ENCODE measurements around the gene RNF207. TPM values are rescaled to one million over a fixed set of nuclear protein-coding genes. Genes with fewer than 3 reads are reported as not detected.

Gene RNF207
- total and polyA plus RNA-seq, 4 donors = 3.3 to 13.7 (median 5.8) TPM

DNA sequence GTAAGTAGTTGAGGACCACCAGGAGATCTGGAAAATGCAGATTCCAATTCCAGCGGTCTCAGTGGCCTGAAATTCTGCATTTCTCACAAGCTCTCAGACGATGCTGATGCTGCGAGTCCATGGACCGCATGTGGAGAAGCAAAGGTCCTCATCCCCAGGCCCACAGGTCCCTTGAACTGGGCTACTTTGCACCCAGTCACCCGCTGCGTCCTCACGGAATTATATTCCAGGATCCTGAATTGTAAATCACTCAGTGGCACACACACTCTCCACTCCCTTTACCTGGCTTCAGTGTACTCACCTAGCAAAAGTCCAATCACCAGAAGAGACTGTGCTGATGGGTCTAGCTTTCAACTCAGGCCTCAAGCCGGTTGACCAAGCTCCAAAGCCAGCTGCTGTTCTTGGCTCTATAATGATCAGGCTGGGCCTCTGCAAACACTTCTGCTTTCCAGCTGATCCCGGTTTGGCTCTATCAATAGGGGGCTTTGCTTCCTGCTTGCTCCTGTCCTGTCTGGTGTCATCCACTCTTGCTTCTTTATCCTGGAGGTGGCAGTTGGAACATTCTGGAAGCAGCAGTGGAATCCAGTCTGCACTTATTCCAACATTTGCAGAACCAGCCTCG, 5.6 kb upstream of the RNF207 start:
- TF ChIP-seq, protein P1, sequence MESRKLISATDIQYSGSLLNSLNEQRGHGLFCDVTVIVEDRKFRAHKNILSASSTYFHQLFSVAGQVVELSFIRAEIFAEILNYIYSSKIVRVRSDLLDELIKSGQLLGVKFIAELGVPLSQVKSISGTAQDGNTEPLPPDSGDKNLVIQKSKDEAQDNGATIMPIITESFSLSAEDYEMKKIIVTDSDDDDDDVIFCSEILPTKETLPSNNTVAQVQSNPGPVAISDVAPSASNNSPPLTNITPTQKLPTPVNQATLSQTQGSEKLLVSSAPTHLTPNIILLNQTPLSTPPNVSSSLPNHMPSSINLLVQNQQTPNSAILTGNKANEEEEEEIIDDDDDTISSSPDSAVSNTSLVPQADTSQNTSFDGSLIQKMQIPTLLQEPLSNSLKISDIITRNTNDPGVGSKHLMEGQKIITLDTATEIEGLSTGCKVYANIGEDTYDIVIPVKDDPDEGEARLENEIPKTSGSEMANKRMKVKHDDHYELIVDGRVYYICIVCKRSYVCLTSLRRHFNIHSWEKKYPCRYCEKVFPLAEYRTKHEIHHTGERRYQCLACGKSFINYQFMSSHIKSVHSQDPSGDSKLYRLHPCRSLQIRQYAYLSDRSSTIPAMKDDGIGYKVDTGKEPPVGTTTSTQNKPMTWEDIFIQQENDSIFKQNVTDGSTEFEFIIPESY (IDR thresholded peaks at IDR 0.05) = no peak
- TF ChIP-seq HNF4G (IDR thresholded peaks at IDR 0.05) (no peak), SP1 (IDR thresholded peaks at IDR 0.05) (no peak), JUND (IDR thresholded peaks at IDR 0.05) (no peak), TAF1 (conservative IDR thresholded peaks at IDR 0.05) (no peak), RXRA (IDR thresholded peaks at IDR 0.05) (no peak), FOXA2 (IDR thresholded peaks at IDR 0.05) (no peak), NR2F2 (IDR thresholded peaks at IDR 0.05) (no peak), RAD21 (IDR thresholded peaks at IDR 0.05) (no peak), YY1 (IDR thresholded peaks at IDR 0.05) (no peak), GABPA (IDR thresholded peaks at IDR 0.05 in 1 of 2, conservative IDR thresholded peaks at IDR 0.05 in 1 of 2) (no peak), EGR1 (IDR thresholded peaks at IDR 0.05; ENCODE audit: low read depth in 2 of 2) (no peak), HNF4A (conservative IDR thresholded peaks at IDR 0.05) (no peak), FOXA1 (IDR thresholded peaks at IDR 0.05) (no peak)
- TF ChIP-seq, protein P2, sequence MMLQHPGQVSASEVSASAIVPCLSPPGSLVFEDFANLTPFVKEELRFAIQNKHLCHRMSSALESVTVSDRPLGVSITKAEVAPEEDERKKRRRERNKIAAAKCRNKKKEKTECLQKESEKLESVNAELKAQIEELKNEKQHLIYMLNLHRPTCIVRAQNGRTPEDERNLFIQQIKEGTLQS (IDR thresholded peaks at IDR 0.05) = no peak
- TF ChIP-seq, protein P3, sequence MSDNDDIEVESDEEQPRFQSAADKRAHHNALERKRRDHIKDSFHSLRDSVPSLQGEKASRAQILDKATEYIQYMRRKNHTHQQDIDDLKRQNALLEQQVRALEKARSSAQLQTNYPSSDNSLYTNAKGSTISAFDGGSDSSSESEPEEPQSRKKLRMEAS (IDR thresholded peaks at IDR 0.05) = no peak
- TF ChIP-seq, protein P4, sequence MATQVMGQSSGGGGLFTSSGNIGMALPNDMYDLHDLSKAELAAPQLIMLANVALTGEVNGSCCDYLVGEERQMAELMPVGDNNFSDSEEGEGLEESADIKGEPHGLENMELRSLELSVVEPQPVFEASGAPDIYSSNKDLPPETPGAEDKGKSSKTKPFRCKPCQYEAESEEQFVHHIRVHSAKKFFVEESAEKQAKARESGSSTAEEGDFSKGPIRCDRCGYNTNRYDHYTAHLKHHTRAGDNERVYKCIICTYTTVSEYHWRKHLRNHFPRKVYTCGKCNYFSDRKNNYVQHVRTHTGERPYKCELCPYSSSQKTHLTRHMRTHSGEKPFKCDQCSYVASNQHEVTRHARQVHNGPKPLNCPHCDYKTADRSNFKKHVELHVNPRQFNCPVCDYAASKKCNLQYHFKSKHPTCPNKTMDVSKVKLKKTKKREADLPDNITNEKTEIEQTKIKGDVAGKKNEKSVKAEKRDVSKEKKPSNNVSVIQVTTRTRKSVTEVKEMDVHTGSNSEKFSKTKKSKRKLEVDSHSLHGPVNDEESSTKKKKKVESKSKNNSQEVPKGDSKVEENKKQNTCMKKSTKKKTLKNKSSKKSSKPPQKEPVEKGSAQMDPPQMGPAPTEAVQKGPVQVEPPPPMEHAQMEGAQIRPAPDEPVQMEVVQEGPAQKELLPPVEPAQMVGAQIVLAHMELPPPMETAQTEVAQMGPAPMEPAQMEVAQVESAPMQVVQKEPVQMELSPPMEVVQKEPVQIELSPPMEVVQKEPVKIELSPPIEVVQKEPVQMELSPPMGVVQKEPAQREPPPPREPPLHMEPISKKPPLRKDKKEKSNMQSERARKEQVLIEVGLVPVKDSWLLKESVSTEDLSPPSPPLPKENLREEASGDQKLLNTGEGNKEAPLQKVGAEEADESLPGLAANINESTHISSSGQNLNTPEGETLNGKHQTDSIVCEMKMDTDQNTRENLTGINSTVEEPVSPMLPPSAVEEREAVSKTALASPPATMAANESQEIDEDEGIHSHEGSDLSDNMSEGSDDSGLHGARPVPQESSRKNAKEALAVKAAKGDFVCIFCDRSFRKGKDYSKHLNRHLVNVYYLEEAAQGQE (IDR thresholded peaks at IDR 0.05) = no peak
- TF ChIP-seq, protein P5, sequence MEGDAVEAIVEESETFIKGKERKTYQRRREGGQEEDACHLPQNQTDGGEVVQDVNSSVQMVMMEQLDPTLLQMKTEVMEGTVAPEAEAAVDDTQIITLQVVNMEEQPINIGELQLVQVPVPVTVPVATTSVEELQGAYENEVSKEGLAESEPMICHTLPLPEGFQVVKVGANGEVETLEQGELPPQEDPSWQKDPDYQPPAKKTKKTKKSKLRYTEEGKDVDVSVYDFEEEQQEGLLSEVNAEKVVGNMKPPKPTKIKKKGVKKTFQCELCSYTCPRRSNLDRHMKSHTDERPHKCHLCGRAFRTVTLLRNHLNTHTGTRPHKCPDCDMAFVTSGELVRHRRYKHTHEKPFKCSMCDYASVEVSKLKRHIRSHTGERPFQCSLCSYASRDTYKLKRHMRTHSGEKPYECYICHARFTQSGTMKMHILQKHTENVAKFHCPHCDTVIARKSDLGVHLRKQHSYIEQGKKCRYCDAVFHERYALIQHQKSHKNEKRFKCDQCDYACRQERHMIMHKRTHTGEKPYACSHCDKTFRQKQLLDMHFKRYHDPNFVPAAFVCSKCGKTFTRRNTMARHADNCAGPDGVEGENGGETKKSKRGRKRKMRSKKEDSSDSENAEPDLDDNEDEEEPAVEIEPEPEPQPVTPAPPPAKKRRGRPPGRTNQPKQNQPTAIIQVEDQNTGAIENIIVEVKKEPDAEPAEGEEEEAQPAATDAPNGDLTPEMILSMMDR (IDR thresholded peaks at IDR 0.05; ENCODE audit: low read depth, low read length, missing input control) = no peak
- WGBS = 83% methylated on average over 10 of the region's 10 CpGs
- Histone ChIP-seq H3K9me3 (ENCODE audit: control insufficient read depth in 4 of 4, low read length in 3 of 4) (no peaks in the 10 kb centered on the region), H3K36me3 (ENCODE audit: control insufficient read depth in 4 of 4, insufficient read depth in 3 of 4, low read depth in 1 of 4, low read length in 3 of 4) (peaks cover 0 to 12% (median 9%) of the 10 kb centered on the region in 4 donors), H3K4me3 (ENCODE audit: low read depth in 1 of 3, low read length in 3 of 3) (peak overlapping the region; percentile 39 to 94 (median 40)), H3K27ac (ENCODE audit: low read depth in 1 of 2, low read length in 2 of 2) (no peak overlapping the region), H3K4me1 (ENCODE audit: control insufficient read depth in 4 of 4, insufficient read depth in 4 of 4, low read length in 3 of 4) (peaks cover 10 to 34% (median 27%) of the 10 kb centered on the region in 4 donors), H3K27me3 (ENCODE audit: control insufficient read depth in 4 of 4, insufficient read depth in 4 of 4, low read length in 3 of 4) (no peaks in the 10 kb centered on the region), H3K9ac (ENCODE audit: low read depth in 1 of 2, low read length in 2 of 2) (peak overlapping the region in 1 of 2 donors; percentile 45)
- DNase-seq (ENCODE audit: low spot score) = no peak
